Peyer's patch (tissue), 4 donors: ENCODE results near the gene KANSL1.

Experiments
- CTCF ChIP-seq, 6 experiments: fragments of 450-650 bp in 4 of 6; fragments of 200-600 bp in 2 of 6; sonication (generic) in 1 of 6; IDR thresholded peaks; one replicate each; pipeline ENCODE4 v1.5.1; 2017 to 2019; ENCODE audit warnings: antibody characterized with exemption in 6 of 6, mild to moderate bottlenecking in 3 of 6, moderate library complexity in 1 of 6
- POLR2A ChIP-seq, 2 donors: fragments of 450-650 bp; IDR thresholded peaks; one replicate each; pipeline ENCODE4 v1.5.1; 2017; ENCODE audit warnings: antibody characterized with exemption in 2 of 2, mild to moderate bottlenecking in 2 of 2, moderate library complexity in 2 of 2

- no peak for TF ChIP-seq POLR2A (IDR thresholded peaks at IDR 0.05)
- TF ChIP-seq CTCF (IDR thresholded peaks at IDR 0.05): no peak
Observed at GRCh38 chr17:46139432-46140210, 53.6 kb downstream of the KANSL1 start.
